ENCODE results near the gene HIGD2A. TPM values are rescaled to one million over a fixed set of nuclear protein-coding genes. Genes with fewer than 3 reads are reported as not detected.

HIGD2A gene
- total RNA-seq, 1 donor from 2014 or later, result 102 TPM

GRCh38 chr5:176424181-176424580 lies 35.6 kb downstream of the HIGD2A start:
- Histone ChIP-seq H3K4me3 (no peak overlapping the region), H3K4me1 (no peaks in the 10 kb centered on the region), H3K9me3 (no peaks in the 10 kb centered on the region), H3K36me3 (no peaks in the 10 kb centered on the region), H3K27me3 (ENCODE audit: low read depth) (no peaks in the 10 kb centered on the region), H3K27ac (no peak overlapping the region)
- TF ChIP-seq CTCF (IDR thresholded peaks at IDR 0.05), result no peak
- no peak for DNase-seq
- intact Hi-C loops (cut with DNase I), result no loop called here
- no peak for ATAC-seq

- Histone ChIP-seq H3K27ac (no peak overlapping the region), H3K9me3 (no peaks in the 10 kb centered on the region), H3K4me1 (no peaks in the 10 kb centered on the region), H3K36me3 (no peaks in the 10 kb centered on the region), H3K4me3 (no peak overlapping the region), H3K27me3 (ENCODE audit: low read depth) (peaks cover 5% of the 10 kb centered on the region)
- ATAC-seq (no peak), DNase-seq (no peak)
- intact Hi-C loops (cut with DNase I), result no loop called here
- TF ChIP-seq CTCF (IDR thresholded peaks at IDR 0.05), result no peak
These were observed 36.6 kb downstream of the HIGD2A start for GRCh38 chr5:176425138-176425537.

- no peak overlapping the region for H3K4me3 ChIP-seq
- H3K27me3 ChIP-seq (ENCODE audit: low read depth), result peaks cover 7% of the 10 kb centered on the region
- H3K4me1 ChIP-seq, result no peaks in the 10 kb centered on the region
- H3K9me3 ChIP-seq, result no peaks in the 10 kb centered on the region
- ATAC-seq (no peak), DNase-seq (no peak)
- H3K27ac ChIP-seq, result no peak overlapping the region
- TF ChIP-seq CTCF (IDR thresholded peaks at IDR 0.05), result no peak
- intact Hi-C loops (cut with DNase I), result no loop called here
- H3K36me3 ChIP-seq, result no peaks in the 10 kb centered on the region
These were observed 37.2 kb downstream of the HIGD2A start for GRCh38 chr5:176425791-176426190.

- Histone ChIP-seq H3K4me3 (no peak overlapping the region), H3K27me3 (ENCODE audit: low read depth) (peaks cover 7% of the 10 kb centered on the region), H3K4me1 (no peaks in the 10 kb centered on the region), H3K9me3 (no peaks in the 10 kb centered on the region), H3K27ac (no peak overlapping the region), H3K36me3 (no peaks in the 10 kb centered on the region)
- no peak for DNase-seq
- intact Hi-C loops (cut with DNase I), result no loop called here
- no peak for ATAC-seq
- TF ChIP-seq CTCF (IDR thresholded peaks at IDR 0.05), result no peak
These were observed 38.3 kb downstream of the HIGD2A start for GRCh38 chr5:176426876-176427275.

- ATAC-seq, result no peak
- intact Hi-C loops (cut with DNase I), result no loop called here
These were observed 39.4 kb downstream of the HIGD2A start for GRCh38 chr5:176427971-176428370.

More at GRCh38 chr5:176427971-176428370, 39.4 kb downstream of the HIGD2A start:
- no peaks in the 10 kb centered on the region for H3K36me3 ChIP-seq
- peaks cover 7% of the 10 kb centered on the region for H3K27me3 ChIP-seq (ENCODE audit: low read depth)
- H3K4me3 ChIP-seq, result no peak overlapping the region
- no peak for DNase-seq
- no peaks in the 10 kb centered on the region for H3K4me1 ChIP-seq
- TF ChIP-seq CTCF (IDR thresholded peaks at IDR 0.05), result no peak
- no peak overlapping the region for H3K27ac ChIP-seq
- no peaks in the 10 kb centered on the region for H3K9me3 ChIP-seq
